ENCODE results near the gene CLPX. TPM values are rescaled to one million over a fixed set of nuclear protein-coding genes. Genes with fewer than 3 reads are reported as not detected.

CLPX gene
- total and polyA plus RNA-seq, 9 donors = 19.0 to 44.4 (median 41.1) TPM

GRCh38 chr15:65175511-65175910 lies 9.6 kb downstream of the CLPX start:
- no peak overlapping the region for H3K4me3 ChIP-seq
- no peak for TF ChIP-seq EP300 (IDR thresholded peaks at IDR 0.05)
- no peaks in the 10 kb centered on the region for H3K9me3 ChIP-seq
- H3K27me3 ChIP-seq = no peaks in the 10 kb centered on the region
- intact Hi-C loops (cut with DNase I) = no loop called here
- 75 to 86% (median 78%) methylated on average over 5 of the region's 5 CpGs for WGBS, 3 donors
- no peaks in the 10 kb centered on the region for H3K36me3 ChIP-seq
- H3K4me1 ChIP-seq (ENCODE audit: insufficient read depth) = no peaks in the 10 kb centered on the region
- no peak for DNase-seq
- H3K27ac ChIP-seq = no peak overlapping the region

DNA sequence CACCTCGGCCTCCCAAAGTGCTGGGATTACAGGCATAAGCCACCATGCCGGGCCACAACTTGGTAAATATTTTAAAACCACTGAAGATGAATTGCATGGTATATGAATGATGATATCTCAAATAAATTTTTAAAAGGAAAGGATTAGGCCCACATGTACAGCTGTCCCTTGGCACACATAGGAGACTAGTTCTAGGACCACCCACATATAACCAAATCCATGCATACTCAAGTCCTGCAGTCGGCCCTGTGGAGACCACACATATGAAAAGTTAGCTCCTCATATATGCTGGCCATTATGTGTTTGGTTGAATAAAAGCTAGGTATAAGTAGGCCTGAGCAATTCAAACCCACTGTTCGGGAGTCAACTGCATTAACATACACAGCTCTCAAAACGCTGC lies 10.6 kb downstream of the CLPX start:
- Histone ChIP-seq H3K27me3 (no peaks in the 10 kb centered on the region), H3K4me3 (no peak overlapping the region), H3K9me3 (no peaks in the 10 kb centered on the region), H3K36me3 (no peaks in the 10 kb centered on the region), H3K27ac (no peak overlapping the region), H3K4me1 (ENCODE audit: insufficient read depth) (no peaks in the 10 kb centered on the region)
- no peak for TF ChIP-seq CTCF (IDR thresholded peaks at IDR 0.05)
- no peak for TF ChIP-seq POLR2A (IDR thresholded peaks at IDR 0.05)
- no peak for TF ChIP-seq EP300 (IDR thresholded peaks at IDR 0.05)
- no peak for DNase-seq
- 80 to 84% (median 84%) methylated on average over 5 of the region's 5 CpGs for WGBS, 3 donors
- intact Hi-C loops (cut with DNase I) = no loop called here

DNA sequence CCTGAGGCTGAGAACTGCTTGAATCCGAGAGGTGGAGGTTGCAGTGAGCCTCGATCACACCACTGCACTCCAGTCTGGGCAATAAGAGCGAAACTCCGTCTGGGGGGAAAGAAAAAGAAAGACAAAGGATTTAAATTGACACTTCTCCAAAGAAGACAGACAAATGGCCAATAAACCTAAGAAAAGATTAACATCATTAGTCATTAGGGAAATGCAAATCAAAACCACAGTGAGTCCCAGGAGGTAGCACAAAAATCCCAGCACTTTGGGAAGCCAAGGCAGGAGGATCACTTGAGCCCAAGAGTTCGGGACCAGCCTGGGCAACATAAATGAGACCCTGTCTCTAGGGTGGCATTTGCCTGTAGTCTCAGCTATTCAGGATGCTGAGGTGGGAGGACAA lies 12.6 kb downstream of the CLPX start:
- intact Hi-C loops (cut with DNase I) = no loop called here
- no peaks in the 10 kb centered on the region for H3K4me1 ChIP-seq (ENCODE audit: insufficient read depth)
- 93 to 96% (median 95%) methylated on average over 5 of the region's 5 CpGs for WGBS, 3 donors
- no peak overlapping the region for H3K27ac ChIP-seq
- no peaks in the 10 kb centered on the region for H3K36me3 ChIP-seq
- no peaks in the 10 kb centered on the region for H3K9me3 ChIP-seq
- no peak overlapping the region for H3K4me3 ChIP-seq
- no peak for TF ChIP-seq POLR2A (IDR thresholded peaks at IDR 0.05)
- no peak for TF ChIP-seq CTCF (IDR thresholded peaks at IDR 0.05)
- no peak for TF ChIP-seq EP300 (IDR thresholded peaks at IDR 0.05)
- H3K27me3 ChIP-seq = no peaks in the 10 kb centered on the region
- DNase-seq = no peak

GRCh38 chr15:65171428-65171827 lies 13.7 kb downstream of the CLPX start:
- WGBS, 3 donors = 92 to 96% (median 95%) methylated on average over 5 of the region's 5 CpGs
- intact Hi-C loops (cut with DNase I) = no loop called here
- no peak for TF ChIP-seq POLR2A (IDR thresholded peaks at IDR 0.05)
- TF ChIP-seq EP300 (IDR thresholded peaks at IDR 0.05) = no peak
- no peak for TF ChIP-seq CTCF (IDR thresholded peaks at IDR 0.05)
- Histone ChIP-seq H3K4me3 (no peak overlapping the region), H3K4me1 (ENCODE audit: insufficient read depth) (no peaks in the 10 kb centered on the region), H3K36me3 (no peaks in the 10 kb centered on the region), H3K27me3 (no peaks in the 10 kb centered on the region), H3K27ac (no peak overlapping the region), H3K9me3 (no peaks in the 10 kb centered on the region)
- DNase-seq = no peak

DNA sequence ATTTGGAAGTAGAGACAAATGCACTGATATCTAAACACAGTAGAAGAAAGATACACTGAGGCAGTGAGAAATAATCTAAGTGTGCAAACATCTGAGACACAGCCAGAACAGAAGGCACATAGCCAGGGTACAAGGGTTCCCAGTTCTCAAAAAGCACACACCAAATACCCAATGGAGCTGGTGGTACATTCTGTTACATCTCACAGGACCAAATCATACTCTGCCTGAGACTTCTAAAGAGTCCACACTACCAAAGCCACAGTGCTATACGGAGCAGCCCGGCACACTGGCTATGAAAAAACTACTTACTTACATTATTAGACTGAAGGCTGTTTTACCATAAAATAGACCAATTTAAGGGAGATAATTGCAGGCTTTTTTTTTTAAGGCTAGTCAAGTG lies 19.3 kb downstream of the CLPX start:
- Histone ChIP-seq H3K9me3 (no peaks in the 10 kb centered on the region), H3K4me3 (no peak overlapping the region), H3K36me3 (no peaks in the 10 kb centered on the region), H3K4me1 (ENCODE audit: insufficient read depth) (no peaks in the 10 kb centered on the region), H3K27ac (no peak overlapping the region), H3K27me3 (no peaks in the 10 kb centered on the region)
- DNase-seq = no peak
- 89 to 93% (median 91%) methylated on average over 2 of the region's 2 CpGs for WGBS, 3 donors
- TF ChIP-seq EP300 (IDR thresholded peaks at IDR 0.05) (no peak), POLR2A (IDR thresholded peaks at IDR 0.05) (no peak), CTCF (IDR thresholded peaks at IDR 0.05) (no peak)
- intact Hi-C loops (cut with DNase I) = no loop called here
